Naive thymus-derived CD4-positive, alpha-beta T cell (primary cell): ENCODE measurements around the gene UBL3. TPM values are rescaled to one million over a fixed set of nuclear protein-coding genes. Genes with fewer than 3 reads are reported as not detected.

ENCODE experiments used
- ATAC-seq: fragments of 150-1000 bp; cut with Tn5 transposase; 2 replicates; pipeline ENCODE4 v1.10.0; 2021; ENCODE audit warnings: mild to moderate bottlenecking, moderate library complexity
- CTCF ChIA-PET: fragments of 350-600 bp; sonication (Branson Sonifier 250); formaldehyde crosslinking; loops from one replicate; lab custom pipeline; 2021; ENCODE audit warnings: antibody characterized with exemption; lab: Charles Lee
- POLR2A ChIA-PET: fragments of 350-600 bp; sonication (Branson Sonifier 250); formaldehyde crosslinking; loops from one replicate; lab custom pipeline; 2021; ENCODE audit warnings: antibody characterized with exemption, inconsistent platforms; lab: Charles Lee
- DNase-seq, 9 donors: peaks; one replicate each; pipeline versions ENCODE4 v3.0.0 to v3.0.0-alpha.2; 2020 to 2022; ENCODE audit warnings: mixed read lengths in 1 of 9
- H3K27ac ChIP-seq: one replicate; pipeline ENCODE4 v1.7.0; 2013; ENCODE audit warnings: mild to moderate bottlenecking, low read depth, low read length, moderate library complexity
- H3K27me3 ChIP-seq, 2 donors: one replicate each; pipeline ENCODE4 v1.7.0; 2013; ENCODE audit warnings: low read length in 2 of 2, mild to moderate bottlenecking in 2 of 2, moderate library complexity in 2 of 2; ENCODE audit not compliant: control insufficient read depth in 2 of 2, insufficient read depth in 2 of 2
- H3K36me3 ChIP-seq, 3 experiments: 1 replicate in 2 of 3; 2 replicates in 1 of 3; pipeline ENCODE4 v1.7.0; 2013; ENCODE audit warnings: low read length in 3 of 3, mild to moderate bottlenecking in 3 of 3, moderate library complexity in 1 of 3; ENCODE audit not compliant: insufficient read depth in 3 of 3, control insufficient read depth in 2 of 3
- H3K4me1 ChIP-seq, 2 donors: one replicate each; pipeline ENCODE4 v1.7.0; 2013; ENCODE audit warnings: low read length in 2 of 2, mild to moderate bottlenecking in 2 of 2, moderate library complexity in 1 of 2; ENCODE audit not compliant: control insufficient read depth in 2 of 2, insufficient read depth in 2 of 2
- H3K4me3 ChIP-seq: 2 replicates; pipeline ENCODE4 v1.7.0; 2013; ENCODE audit warnings: mild to moderate bottlenecking, low read length
- H3K9me3 ChIP-seq, 3 experiments: 1 replicate in 2 of 3; 2 replicates in 1 of 3; pipeline ENCODE4 v1.7.0; 2013; ENCODE audit warnings: low read length in 3 of 3; ENCODE audit not compliant: control insufficient read depth in 2 of 3
- H3K27ac Mint-ChIP-seq, 9 donors: one replicate each; pipeline ENCODE4 v1.8.0; 2020 to 2022; ENCODE audit warnings: mixed read lengths in 9 of 9, mild to moderate bottlenecking in 8 of 9, moderate library complexity in 5 of 9, inconsistent platforms in 2 of 9
- H3K27me3 Mint-ChIP-seq, 5 donors: one replicate each; pipeline ENCODE4 v1.8.0; 2021 to 2022; ENCODE audit warnings: mixed read lengths in 5 of 5, mild to moderate bottlenecking in 1 of 5
- H3K36me3 Mint-ChIP-seq, 5 donors: one replicate each; pipeline ENCODE4 v1.8.0; 2020 to 2022; ENCODE audit warnings: mixed read lengths in 5 of 5, mild to moderate bottlenecking in 3 of 5, inconsistent platforms in 1 of 5
- H3K4me1 Mint-ChIP-seq, 7 donors: one replicate each; pipeline ENCODE4 v1.8.0; 2020 to 2022; ENCODE audit warnings: mixed read lengths in 7 of 7, mild to moderate bottlenecking in 3 of 7, inconsistent platforms in 1 of 7
- H3K4me3 Mint-ChIP-seq, 10 donors: one replicate each; pipeline ENCODE4 v1.8.0; 2020 to 2022; ENCODE audit warnings: mild to moderate bottlenecking in 10 of 10, mixed read lengths in 10 of 10, moderate library complexity in 6 of 10, inconsistent platforms in 2 of 10
- H3K9me3 Mint-ChIP-seq, 11 donors: one replicate each; pipeline ENCODE4 v1.8.0; 2020 to 2022; ENCODE audit warnings: mixed read lengths in 11 of 11, mild to moderate bottlenecking in 4 of 11, inconsistent platforms in 1 of 11, moderate library complexity in 1 of 11
- intact Hi-C, 2 donors: fragments of 100-400 bp; cut with micrococcal nuclease; formaldehyde crosslinking; loops; one replicate each; pipeline ENCODE4 v1.15.1; 2023
- polyA plus RNA-seq, 2 donors: library from polyadenylated mRNA; unstranded; fragments of 300-500 nt; fragmentation: Illumina TruSeq; gene quantifications; one replicate each; pipeline ENCODE4 v1.2.3, GENCODE V29; 2021
- total RNA-seq, 6 experiments: library from RNA in 5 of 6; stranded (reverse) in 5 of 6; gene quantifications; 1 replicate in 5 of 6; 2 replicates in 1 of 6; pipeline ENCODE4 v1.2.3 and lab custom pipeline; 2021 to 2026

UBL3 gene
- total and polyA plus RNA-seq, 7 experiments from 2014 or later, result 12.7 to 34.5 (median 28.9) TPM

DNA sequence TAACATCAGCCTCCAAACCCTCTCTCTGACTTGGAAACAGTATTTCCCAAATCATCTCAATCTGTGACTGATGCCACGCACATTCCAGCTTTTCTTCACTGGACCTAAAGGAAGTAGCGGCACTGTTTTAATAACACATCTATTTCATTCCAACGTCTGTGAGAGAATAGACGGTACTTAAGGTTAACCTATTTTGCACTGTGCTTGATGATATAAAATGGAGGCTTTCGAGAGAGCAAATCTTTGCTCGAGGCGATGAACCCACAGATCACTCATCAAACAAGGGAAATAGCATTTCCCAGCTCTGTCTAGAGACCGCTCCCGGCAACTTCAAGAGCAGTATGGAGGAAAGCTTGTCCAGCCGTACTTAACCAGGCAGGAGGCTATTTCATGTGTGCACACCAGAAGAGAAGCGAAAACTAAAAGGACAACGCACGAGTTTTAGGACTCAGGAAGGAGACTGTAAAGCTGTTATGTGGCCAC, 2.9 kb downstream of the UBL3 start:
- Histone ChIP-seq H3K4me3 (peak overlapping the region; percentile 62), H3K27me3 (no peaks in the 10 kb centered on the region), H3K36me3 (peaks cover 0 to 10% (median 0%) of the 10 kb centered on the region in 3 experiments), H3K9me3 (no peaks in the 10 kb centered on the region), H3K27ac (peak overlapping the region; percentile 63), H3K4me1 (peaks cover 11 to 13% of the 10 kb centered on the region in 2 donors)
- POLR2A ChIA-PET, result interaction anchor here (0.6 to 5.4 kb wide), 5 partner anchors 86 to 524 kb away, joined by 3 to 51 read pairs (median 4); no protein-coding TSS in a partner anchor
- intact Hi-C loops, result loop anchor here (5.0 kb wide), 5 partner anchors 340 to 895 kb away; no protein-coding TSS in a partner anchor
- DNase-seq, result peak in 6 of 9 donors; percentile 6 to 35 (median 22)
- peaks cover 19 to 57% (median 43%) of the 10 kb centered on the region in 7 donors for H3K4me1 Mint-ChIP-seq
- CTCF ChIA-PET, result interaction anchor here (0.9 to 9.0 kb wide), 4 partner anchors 76 to 265 kb away, joined by 3 to 109 read pairs (median 10); no protein-coding TSS in a partner anchor
- no peak for ATAC-seq
- H3K4me3 Mint-ChIP-seq, result peak overlapping the region; percentile 91 to 99 (median 96)
- peaks cover 0 to 1% (median 0%) of the 10 kb centered on the region in 11 donors for H3K9me3 Mint-ChIP-seq
- H3K36me3 Mint-ChIP-seq, result peaks cover 0 to 7% (median 0%) of the 10 kb centered on the region in 5 donors
- peaks cover 0 to 3% (median 0%) of the 10 kb centered on the region in 5 donors for H3K27me3 Mint-ChIP-seq
- peak overlapping the region; percentile 90 to 97 (median 92) for H3K27ac Mint-ChIP-seq

GRCh38 chr13:29846475-29847256, 3.8 kb downstream of the UBL3 start:
- no peak for ATAC-seq
- peaks cover 26 to 66% (median 50%) of the 10 kb centered on the region in 7 donors for H3K4me1 Mint-ChIP-seq
- peak overlapping the region; percentile 91 to 99 (median 96) for H3K4me3 Mint-ChIP-seq
- H3K27ac Mint-ChIP-seq, result peak overlapping the region; percentile 25 to 97 (median 92)
- Histone ChIP-seq H3K27ac (peak overlapping the region; percentile 63), H3K4me1 (peaks cover 13 to 14% of the 10 kb centered on the region in 2 donors), H3K9me3 (no peaks in the 10 kb centered on the region), H3K27me3 (no peaks in the 10 kb centered on the region), H3K36me3 (peaks cover 0 to 10% (median 0%) of the 10 kb centered on the region in 3 experiments), H3K4me3 (peak overlapping the region; percentile 62)
- peaks cover 0 to 7% (median 0%) of the 10 kb centered on the region in 5 donors for H3K36me3 Mint-ChIP-seq
- H3K27me3 Mint-ChIP-seq, result peaks cover 0 to 3% (median 0%) of the 10 kb centered on the region in 5 donors
- ChIA-PET POLR2A (interaction anchor here (0.5 to 5.4 kb wide), 8 partner anchors 51 to 267 kb away, joined by 3 to 51 read pairs (median 3); no protein-coding TSS in a partner anchor), CTCF (interaction anchor here (0.7 to 9.0 kb wide), 9 partner anchors 38 to 266 kb away, joined by 3 to 109 read pairs (median 4); no protein-coding TSS in a partner anchor)
- DNase-seq, result no peak
- peaks cover 0 to 1% (median 0%) of the 10 kb centered on the region in 11 donors for H3K9me3 Mint-ChIP-seq
- intact Hi-C loops, result loop anchor here (5.0 kb wide), 5 partner anchors 339 to 896 kb away; no protein-coding TSS in a partner anchor

- H3K4me1 ChIP-seq, result peaks cover 13 to 16% of the 10 kb centered on the region in 2 donors
- CTCF ChIA-PET, result interaction anchor here (0.7 to 9.0 kb wide), 6 partner anchors 42 to 285 kb away, joined by 3 to 109 read pairs (median 7); no protein-coding TSS in a partner anchor
- peak in 4 of 9 donors; percentile 10 to 19 (median 15) for DNase-seq
- peaks cover 0 to 1% (median 0%) of the 10 kb centered on the region in 11 donors for H3K9me3 Mint-ChIP-seq
- peaks cover 35 to 77% (median 62%) of the 10 kb centered on the region in 7 donors for H3K4me1 Mint-ChIP-seq
- H3K27ac ChIP-seq, result no peak overlapping the region
- H3K36me3 Mint-ChIP-seq, result peaks cover 0 to 7% (median 0%) of the 10 kb centered on the region in 5 donors
- peaks cover 0 to 10% (median 0%) of the 10 kb centered on the region in 3 experiments for H3K36me3 ChIP-seq
- peak overlapping the region in 1 of 9 donors; percentile 60 for H3K27ac Mint-ChIP-seq
- H3K4me3 Mint-ChIP-seq, result peak overlapping the region in 8 of 10 donors; percentile 4 to 54 (median 38)
- H3K4me3 ChIP-seq, result no peak overlapping the region
- H3K27me3 Mint-ChIP-seq, result peaks cover 0 to 3% (median 0%) of the 10 kb centered on the region in 5 donors
- no peaks in the 10 kb centered on the region for H3K9me3 ChIP-seq
- no peaks in the 10 kb centered on the region for H3K27me3 ChIP-seq
- POLR2A ChIA-PET, result interaction anchor here (1.0 to 4.0 kb wide), 2 partner anchors 91 to 270 kb away, joined by 6 to 35 read pairs; no protein-coding TSS in a partner anchor
- intact Hi-C loops, result loop anchor here (1.0 to 5.0 kb wide), 8 partner anchors 74 to 897 kb away; no protein-coding TSS in a partner anchor
- no peak for ATAC-seq
These were observed 4.9 kb downstream of the UBL3 start for GRCh38 chr13:29845440-29846056.

GRCh38 chr13:29844441-29844840, 6.0 kb downstream of the UBL3 start:
- ChIA-PET CTCF (interaction anchor here (0.5 to 9.0 kb wide), 6 partner anchors 23 to 286 kb away, joined by 4 to 109 read pairs (median 7); no protein-coding TSS in a partner anchor), POLR2A (interaction anchor here (0.6 to 4.0 kb wide), 3 partner anchors 45 to 92 kb away, joined by 3 to 35 read pairs (median 4); no protein-coding TSS in a partner anchor)
- no peaks in the 10 kb centered on the region for H3K9me3 Mint-ChIP-seq
- ATAC-seq, result no peak
- no peak overlapping the region for H3K4me3 Mint-ChIP-seq
- peak overlapping the region in 1 of 9 donors; percentile 27 for H3K27ac Mint-ChIP-seq
- peaks cover 0 to 7% (median 0%) of the 10 kb centered on the region in 5 donors for H3K36me3 Mint-ChIP-seq
- no peak for DNase-seq
- Histone ChIP-seq H3K4me1 (peaks cover 13 to 16% of the 10 kb centered on the region in 2 donors), H3K4me3 (no peak overlapping the region), H3K27ac (no peak overlapping the region), H3K27me3 (no peaks in the 10 kb centered on the region), H3K36me3 (peaks cover 0 to under 1% (median 0%) of the 10 kb centered on the region in 3 experiments), H3K9me3 (no peaks in the 10 kb centered on the region)
- intact Hi-C loops, result no loop called here
- peaks cover 0 to 3% (median 0%) of the 10 kb centered on the region in 5 donors for H3K27me3 Mint-ChIP-seq
- peaks cover 36 to 80% (median 69%) of the 10 kb centered on the region in 7 donors for H3K4me1 Mint-ChIP-seq

DNA sequence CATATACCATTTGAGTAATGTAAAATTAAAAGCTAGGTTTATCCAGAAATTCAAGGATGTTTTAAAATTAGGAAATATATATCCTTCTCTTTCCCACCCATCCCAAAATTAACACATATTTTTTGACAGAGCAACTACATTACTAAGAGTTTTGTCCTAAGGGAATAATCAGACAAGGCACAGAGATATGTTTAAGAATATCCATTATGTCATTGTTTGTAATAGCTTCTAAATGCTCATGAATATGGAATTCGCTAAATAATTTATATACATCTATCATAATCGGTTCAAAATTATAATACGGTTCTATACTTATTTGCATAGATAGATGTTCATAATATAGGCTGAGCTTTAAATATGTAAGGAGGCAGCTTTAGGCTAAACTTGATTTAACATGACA, 9.8 kb downstream of the UBL3 start:
- intact Hi-C loops, result no loop called here
- peaks cover 0 to 20% of the 10 kb centered on the region in 2 donors for H3K4me1 ChIP-seq
- H3K4me3 Mint-ChIP-seq, result peak overlapping the region in 3 of 10 donors; percentile 19 to 42 (median 39)

More for the DNA sequence above, 9.8 kb downstream of the UBL3 start:
- H3K9me3 Mint-ChIP-seq, result no peaks in the 10 kb centered on the region
- Histone ChIP-seq H3K9me3 (no peaks in the 10 kb centered on the region), H3K27ac (no peak overlapping the region), H3K4me3 (no peak overlapping the region), H3K36me3 (no peaks in the 10 kb centered on the region), H3K27me3 (no peaks in the 10 kb centered on the region)
- peaks cover 0 to 9% (median 0%) of the 10 kb centered on the region in 5 donors for H3K36me3 Mint-ChIP-seq
- ATAC-seq (no peak), DNase-seq (no peak)
- POLR2A ChIA-PET, result interaction anchor here (1.4 kb wide), 1 partner anchor 21 kb away, joined by 3 read pairs; no protein-coding TSS in a partner anchor
- no peak overlapping the region for H3K27ac Mint-ChIP-seq
- peaks cover 20 to 93% (median 80%) of the 10 kb centered on the region in 7 donors for H3K4me1 Mint-ChIP-seq
- CTCF ChIA-PET, result interaction anchor here (0.7 to 9.0 kb wide), 3 partner anchors 71 to 272 kb away, joined by 3 to 109 read pairs (median 4); no protein-coding TSS in a partner anchor
- H3K27me3 Mint-ChIP-seq, result peaks cover 0 to 3% (median 0%) of the 10 kb centered on the region in 5 donors
